Neuron (in vitro differentiated cells): ENCODE results near the gene C1orf141.

Experiments
- H2AFZ ChIP-seq: one replicate; pipeline ENCODE4 v1.6.1; 2013; ENCODE audit warnings: low read depth, mild to moderate bottlenecking, inconsistent platforms, low read length, moderate library complexity
- H3K27me3 ChIP-seq: one replicate; pipeline ENCODE4 v1.6.1; 2013; ENCODE audit warnings: low read length; ENCODE audit not compliant: insufficient read depth
- H3K36me3 ChIP-seq: one replicate; pipeline ENCODE4 v1.6.1; 2013; ENCODE audit warnings: low read length; ENCODE audit not compliant: insufficient read depth
- H3K4me1 ChIP-seq: one replicate; pipeline ENCODE4 v1.6.1; 2013; ENCODE audit warnings: low read length; ENCODE audit not compliant: insufficient read depth
- H3K4me3 ChIP-seq: 2 replicates; pipeline ENCODE4 v1.5.1; 2013; ENCODE audit warnings: mild to moderate bottlenecking, low read length, moderate library complexity
- H3K9me3 ChIP-seq: one replicate; pipeline ENCODE4 v1.6.1; 2013; ENCODE audit warnings: low read length

C1orf141 gene

GRCh38 chr1:67059346-67059745 is 75.4 kb downstream of the C1orf141 start:
- H3K9me3 ChIP-seq = no peaks in the 10 kb centered on the region
- peaks cover 16% of the 10 kb centered on the region for H3K4me1 ChIP-seq
- no peaks in the 10 kb centered on the region for H3K36me3 ChIP-seq
- no peak overlapping the region for H2AFZ ChIP-seq
- no peak overlapping the region for H3K4me3 ChIP-seq
- H3K27me3 ChIP-seq = no peaks in the 10 kb centered on the region

GRCh38 chr1:67058761-67059160 is 76.0 kb downstream of the C1orf141 start:
- Histone ChIP-seq H3K4me1 (peaks cover 16% of the 10 kb centered on the region), H3K9me3 (no peaks in the 10 kb centered on the region), H3K27me3 (no peaks in the 10 kb centered on the region), H3K36me3 (no peaks in the 10 kb centered on the region), H2AFZ (no peak overlapping the region), H3K4me3 (no peak overlapping the region)

GRCh38 chr1:67058242-67058641 is 76.5 kb downstream of the C1orf141 start:
- H3K36me3 ChIP-seq = no peaks in the 10 kb centered on the region
- no peaks in the 10 kb centered on the region for H3K9me3 ChIP-seq
- H2AFZ ChIP-seq = no peak overlapping the region
- H3K4me3 ChIP-seq = no peak overlapping the region
- H3K27me3 ChIP-seq = no peaks in the 10 kb centered on the region
- H3K4me1 ChIP-seq = peaks cover 16% of the 10 kb centered on the region

GRCh38 chr1:67053785-67054772 is 80.7 kb downstream of the C1orf141 start, which contains the start of gene SLC35D1:
TSS of gene SLC35D1 (minus strand) at chr1:67054148. CDS start at chr1:67054013, 135 bp downstream.
- Histone ChIP-seq H3K9me3 (no peaks in the 10 kb centered on the region), H3K36me3 (peaks cover 16% of the 10 kb centered on the region), H3K4me3 (peak within 1 kb of the TSS; percentile 89), H2AFZ (peak within 1 kb of the TSS; percentile 95), H3K4me1 (peaks cover 34% of the 10 kb centered on the region), H3K27me3 (no peaks in the 10 kb centered on the region)

- no peaks in the 10 kb centered on the region for H3K27me3 ChIP-seq
- peak overlapping the region; percentile 95 for H2AFZ ChIP-seq
- peaks cover 22% of the 10 kb centered on the region for H3K36me3 ChIP-seq
- no peaks in the 10 kb centered on the region for H3K9me3 ChIP-seq
- H3K4me3 ChIP-seq = peak overlapping the region; percentile 89
- H3K4me1 ChIP-seq = peaks cover 28% of the 10 kb centered on the region
Observed at GRCh38 chr1:67053535-67053784, 81.3 kb downstream of the C1orf141 start.

GRCh38 chr1:67052741-67053534 is 81.8 kb downstream of the C1orf141 start:
- Histone ChIP-seq H3K4me3 (peak overlapping the region; percentile 89), H3K36me3 (peaks cover 27% of the 10 kb centered on the region), H3K27me3 (no peaks in the 10 kb centered on the region), H3K4me1 (peaks cover 24% of the 10 kb centered on the region), H2AFZ (peak overlapping the region; percentile 95), H3K9me3 (no peaks in the 10 kb centered on the region)

- no peak overlapping the region for H3K4me3 ChIP-seq
- H3K4me1 ChIP-seq = peaks cover 24% of the 10 kb centered on the region
- no peaks in the 10 kb centered on the region for H3K27me3 ChIP-seq
Observed at GRCh38 chr1:67051196-67051595, 83.6 kb downstream of the C1orf141 start.

GRCh38 chr1:67044631-67045270 is 90.0 kb downstream of the C1orf141 start:
- no peaks in the 10 kb centered on the region for H3K4me1 ChIP-seq
- H2AFZ ChIP-seq = no peak overlapping the region
- no peaks in the 10 kb centered on the region for H3K27me3 ChIP-seq
- no peaks in the 10 kb centered on the region for H3K9me3 ChIP-seq
- H3K36me3 ChIP-seq = peaks cover 58% of the 10 kb centered on the region
- H3K4me3 ChIP-seq = no peak overlapping the region

More at GRCh38 chr1:67051196-67051595, 83.6 kb downstream of the C1orf141 start:
- Histone ChIP-seq H3K36me3 (peaks cover 36% of the 10 kb centered on the region), H3K9me3 (no peaks in the 10 kb centered on the region), H2AFZ (no peak overlapping the region)

GRCh38 chr1:67043366-67043765 is 91.4 kb downstream of the C1orf141 start:
- Histone ChIP-seq H3K27me3 (no peaks in the 10 kb centered on the region), H3K4me3 (no peak overlapping the region), H2AFZ (no peak overlapping the region), H3K9me3 (no peaks in the 10 kb centered on the region), H3K4me1 (peaks cover 8% of the 10 kb centered on the region), H3K36me3 (peaks cover 47% of the 10 kb centered on the region)
